ENCODE data around the gene GABPB2.
A peak's percentile ranks its signal among the peaks of the same experiment; 100 is the strongest.

Gene GABPB2

DNA sequence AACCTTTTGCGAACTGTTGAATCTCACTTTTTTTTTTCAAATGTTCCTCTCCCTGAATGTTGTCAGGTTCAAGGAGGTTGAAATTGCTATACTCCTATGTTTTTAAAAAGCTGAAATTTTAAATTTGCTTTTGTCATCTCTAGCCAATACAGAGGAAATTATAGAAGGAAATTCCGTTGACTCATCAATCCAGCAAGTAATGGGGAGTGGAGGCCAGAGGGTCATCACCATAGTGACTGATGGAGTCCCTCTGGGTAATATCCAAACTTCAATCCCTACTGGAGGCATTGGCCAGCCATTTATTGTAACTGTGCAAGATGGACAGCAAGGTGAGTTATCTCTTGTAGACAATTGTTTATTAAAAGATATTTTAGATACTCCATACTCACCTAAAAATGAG lies 36.3 kb downstream of the GABPB2 start:
- H3K27ac ChIP-seq (ENCODE audit: low read length) = no peak overlapping the region
- peaks cover 4 to 20% of the 10 kb centered on the region in 2 donors for H3K36me3 ChIP-seq (ENCODE audit: control insufficient read depth in 1 of 2, insufficient read depth in 2 of 2, low read length in 2 of 2)
- no peaks in the 10 kb centered on the region for H3K4me1 ChIP-seq (ENCODE audit: control insufficient read depth in 1 of 2, insufficient read depth in 2 of 2, low read length in 2 of 2)
- no peak overlapping the region for H3K4me3 ChIP-seq (ENCODE audit: low read depth in 1 of 2, low read length in 2 of 2)
- H3K9me3 ChIP-seq (ENCODE audit: control insufficient read depth in 1 of 2, low read length in 2 of 2) = no peaks in the 10 kb centered on the region
- H3K27me3 ChIP-seq (ENCODE audit: low read depth, low read length) = no peaks in the 10 kb centered on the region

DNA sequence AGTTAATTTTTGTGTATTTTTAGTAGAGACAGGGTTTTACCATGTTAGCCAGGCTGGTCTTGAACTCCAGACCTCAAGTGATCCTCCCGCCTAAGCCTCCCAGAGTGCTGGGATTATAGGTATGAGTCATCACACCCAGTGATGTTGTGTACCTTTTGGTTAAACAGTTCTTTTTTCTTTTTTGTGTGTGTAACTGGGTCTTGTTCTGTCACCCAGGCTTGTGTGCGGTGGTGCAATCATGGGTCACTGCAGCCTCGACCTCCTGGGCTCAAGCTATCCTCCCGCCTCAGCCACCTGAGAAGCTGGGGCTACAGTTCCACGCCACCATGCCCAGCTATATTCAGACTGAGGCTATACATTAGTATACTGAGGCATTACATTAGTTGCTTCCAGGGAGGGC lies 37.8 kb downstream of the GABPB2 start:
- Histone ChIP-seq H3K4me1 (ENCODE audit: control insufficient read depth in 1 of 2, insufficient read depth in 2 of 2, low read length in 2 of 2) (no peaks in the 10 kb centered on the region), H3K27me3 (ENCODE audit: low read depth, low read length) (no peaks in the 10 kb centered on the region), H3K9me3 (ENCODE audit: control insufficient read depth in 1 of 2, low read length in 2 of 2) (no peaks in the 10 kb centered on the region), H3K27ac (ENCODE audit: low read length) (no peak overlapping the region), H3K36me3 (ENCODE audit: control insufficient read depth in 1 of 2, insufficient read depth in 2 of 2, low read length in 2 of 2) (peaks cover 4 to 20% of the 10 kb centered on the region in 2 donors), H3K4me3 (ENCODE audit: low read depth in 1 of 2, low read length in 2 of 2) (no peak overlapping the region)

DNA sequence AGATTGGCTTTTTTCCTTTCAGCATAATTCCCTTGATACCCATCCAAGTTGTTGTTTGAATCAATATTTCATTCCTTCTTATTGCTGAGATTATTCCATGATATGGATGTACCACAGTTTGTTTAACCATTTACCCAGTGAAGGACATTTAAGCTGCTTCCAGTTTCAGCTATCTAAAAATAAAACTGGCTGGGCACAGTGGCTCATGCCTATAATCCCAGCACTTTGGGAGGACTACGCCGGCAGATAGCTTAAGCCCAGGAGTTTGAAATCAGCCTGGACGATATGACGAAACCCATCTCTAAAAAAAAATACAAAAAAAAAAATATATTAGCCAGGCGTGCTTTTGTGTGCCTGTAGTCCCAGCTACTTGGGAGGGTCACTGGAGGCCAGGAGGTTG lies 43.3 kb downstream of the GABPB2 start:
- peaks cover 8 to 11% of the 10 kb centered on the region in 2 donors for H3K36me3 ChIP-seq (ENCODE audit: control insufficient read depth in 1 of 2, insufficient read depth in 2 of 2, low read length in 2 of 2)
- H3K4me3 ChIP-seq (ENCODE audit: low read depth in 1 of 2, low read length in 2 of 2) = no peak overlapping the region
- no peaks in the 10 kb centered on the region for H3K27me3 ChIP-seq (ENCODE audit: low read depth, low read length)
- no peak overlapping the region for H3K27ac ChIP-seq (ENCODE audit: low read length)
- H3K9me3 ChIP-seq (ENCODE audit: control insufficient read depth in 1 of 2, low read length in 2 of 2) = no peaks in the 10 kb centered on the region
- H3K4me1 ChIP-seq (ENCODE audit: control insufficient read depth in 1 of 2, insufficient read depth in 2 of 2, low read length in 2 of 2) = no peaks in the 10 kb centered on the region

DNA sequence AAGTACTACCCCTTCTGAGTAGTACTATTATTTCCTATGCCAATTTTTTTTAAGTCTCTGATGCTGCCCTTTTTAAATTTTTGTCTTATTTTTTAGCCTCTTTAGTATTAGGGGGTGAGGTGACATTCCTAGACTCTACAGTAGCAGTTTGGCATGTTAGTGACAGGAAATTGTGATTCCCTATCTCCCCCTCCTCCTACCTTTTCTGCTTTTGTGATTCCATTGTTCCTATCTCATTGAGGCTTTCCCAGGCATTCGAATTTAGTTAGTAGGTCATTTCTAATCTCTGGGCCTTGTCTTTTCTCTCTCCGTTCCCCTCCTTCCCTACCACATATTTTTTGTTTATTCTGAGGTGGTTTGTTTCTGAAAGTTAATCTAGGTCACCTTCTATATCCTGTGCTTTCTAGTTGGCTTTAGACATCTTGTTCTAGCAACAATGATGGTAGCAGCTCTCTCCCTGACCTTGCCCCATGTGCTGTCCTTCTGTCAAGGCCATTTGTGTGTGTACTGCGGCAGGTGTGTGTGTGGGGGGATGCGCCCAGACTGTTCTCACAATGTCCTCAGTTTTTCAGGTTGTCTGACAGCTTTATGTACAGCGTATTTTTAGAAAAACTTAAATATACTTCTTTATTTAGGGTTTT lies 54.3 kb downstream of the GABPB2 start:
- H3K4me1 ChIP-seq (ENCODE audit: control insufficient read depth in 1 of 2, insufficient read depth in 2 of 2, low read length in 2 of 2) = no peaks in the 10 kb centered on the region
- no peak overlapping the region for H3K4me3 ChIP-seq (ENCODE audit: low read depth in 1 of 2, low read length in 2 of 2)
- no peaks in the 10 kb centered on the region for H3K9me3 ChIP-seq (ENCODE audit: control insufficient read depth in 1 of 2, low read length in 2 of 2)
- no peaks in the 10 kb centered on the region for H3K36me3 ChIP-seq (ENCODE audit: control insufficient read depth in 1 of 2, insufficient read depth in 2 of 2, low read length in 2 of 2)
- H3K27me3 ChIP-seq (ENCODE audit: low read depth, low read length) = no peaks in the 10 kb centered on the region
- H3K27ac ChIP-seq (ENCODE audit: low read length) = no peak overlapping the region

DNA sequence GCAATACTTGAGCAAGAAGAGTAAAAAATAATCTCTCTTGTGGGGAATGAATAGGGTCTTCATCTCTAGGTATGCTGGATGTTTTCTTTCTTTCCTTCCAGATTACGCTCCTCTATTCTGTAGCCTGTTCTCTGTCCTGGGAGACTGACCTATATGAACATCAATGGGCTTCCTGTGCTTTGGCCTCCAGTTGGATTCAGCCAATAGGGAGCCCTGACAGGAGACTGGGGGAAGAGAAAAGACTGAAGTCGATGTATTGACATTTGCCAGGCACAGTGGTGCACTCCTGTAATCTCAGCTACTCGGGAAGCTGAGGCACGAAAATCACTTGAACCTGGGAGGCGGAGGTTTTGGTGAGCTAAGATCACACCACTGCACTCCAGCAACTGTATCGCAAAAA lies 58.2 kb downstream of the GABPB2 start:
- H3K4me3 ChIP-seq (ENCODE audit: low read depth in 1 of 2, low read length in 2 of 2) = no peak overlapping the region
- no peaks in the 10 kb centered on the region for H3K36me3 ChIP-seq (ENCODE audit: control insufficient read depth in 1 of 2, insufficient read depth in 2 of 2, low read length in 2 of 2)
- H3K27ac ChIP-seq (ENCODE audit: low read length) = no peak overlapping the region
- H3K27me3 ChIP-seq (ENCODE audit: low read depth, low read length) = no peaks in the 10 kb centered on the region
- peaks cover 0 to 18% of the 10 kb centered on the region in 2 donors for H3K4me1 ChIP-seq (ENCODE audit: control insufficient read depth in 1 of 2, insufficient read depth in 2 of 2, low read length in 2 of 2)
- no peaks in the 10 kb centered on the region for H3K9me3 ChIP-seq (ENCODE audit: control insufficient read depth in 1 of 2, low read length in 2 of 2)

DNA sequence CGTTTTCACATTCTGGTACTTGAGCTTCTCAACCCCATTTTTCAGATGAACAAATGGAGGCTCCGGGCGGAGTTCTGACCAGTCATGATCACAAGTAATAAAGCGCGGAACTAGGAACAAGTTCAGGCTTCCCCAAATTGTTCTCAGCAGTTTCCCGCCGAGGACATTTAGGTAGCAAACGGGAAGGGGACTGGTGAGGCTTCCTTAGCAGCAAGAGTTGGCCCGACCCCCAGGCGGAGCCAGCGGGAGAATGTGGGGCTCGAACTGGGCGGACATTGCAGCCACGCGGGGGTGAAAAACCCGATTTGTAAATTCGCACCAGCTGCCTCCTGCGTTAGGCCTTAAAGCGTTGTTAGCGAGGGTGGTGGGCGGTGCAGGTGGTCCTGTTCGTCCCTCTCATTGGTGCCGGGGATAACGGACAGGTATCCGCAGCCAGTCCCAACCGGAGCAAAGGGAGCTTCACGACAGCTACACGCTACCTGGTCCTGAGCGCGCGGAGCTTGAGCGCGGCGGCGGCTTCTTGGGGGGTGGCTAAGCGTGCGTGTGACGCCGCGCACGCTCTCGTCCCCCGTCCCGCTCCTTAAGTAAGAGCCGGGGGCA lies 60.5 kb downstream of the GABPB2 start:
- Histone ChIP-seq H3K9me3 (ENCODE audit: control insufficient read depth in 1 of 2, low read length in 2 of 2) (no peaks in the 10 kb centered on the region), H3K27ac (ENCODE audit: low read length) (peak overlapping the region; percentile 14), H3K27me3 (ENCODE audit: low read depth, low read length) (no peaks in the 10 kb centered on the region), H3K4me1 (ENCODE audit: control insufficient read depth in 1 of 2, insufficient read depth in 2 of 2, low read length in 2 of 2) (peaks cover 0 to 18% of the 10 kb centered on the region in 2 donors), H3K4me3 (ENCODE audit: low read depth in 1 of 2, low read length in 2 of 2) (peak overlapping the region; percentile 64 to 66), H3K36me3 (ENCODE audit: control insufficient read depth in 1 of 2, insufficient read depth in 2 of 2, low read length in 2 of 2) (peaks cover 0 to 16% of the 10 kb centered on the region in 2 donors)

DNA sequence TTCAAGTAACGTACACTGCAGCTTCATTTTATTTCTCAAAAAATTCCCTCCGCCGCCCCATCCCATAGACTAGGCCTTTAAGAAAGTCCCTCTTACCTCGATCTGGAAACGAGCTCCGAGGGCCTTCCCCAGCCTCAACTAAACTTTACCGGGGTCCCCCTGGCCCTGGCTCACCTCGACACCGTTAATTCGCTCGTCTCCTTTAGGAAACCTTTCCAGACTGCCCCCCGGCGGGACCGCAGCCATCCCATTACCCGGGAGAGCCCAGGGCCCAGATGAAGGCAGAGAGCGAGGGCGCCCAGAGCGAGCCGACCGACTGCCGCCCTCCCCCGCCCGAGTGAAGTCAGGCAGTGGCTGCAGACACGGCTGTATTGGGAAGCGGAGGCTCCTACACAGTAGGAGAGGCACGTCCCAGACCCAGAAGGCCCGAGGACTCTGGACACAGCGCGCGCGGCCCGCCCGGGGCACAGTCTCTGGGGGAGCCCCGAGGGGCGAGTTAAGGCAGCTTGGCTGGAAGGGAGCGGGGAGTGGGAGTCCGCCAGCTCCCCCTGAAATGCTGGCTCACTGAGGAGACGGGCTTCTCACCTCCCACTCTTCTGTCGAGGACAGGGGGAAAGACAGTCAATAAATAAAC lies 61.3 kb downstream of the GABPB2 start:
- Histone ChIP-seq H3K4me1 (ENCODE audit: control insufficient read depth in 1 of 2, insufficient read depth in 2 of 2, low read length in 2 of 2) (peaks cover 0 to 18% of the 10 kb centered on the region in 2 donors), H3K36me3 (ENCODE audit: control insufficient read depth in 1 of 2, insufficient read depth in 2 of 2, low read length in 2 of 2) (peaks cover 3 to 23% of the 10 kb centered on the region in 2 donors), H3K9me3 (ENCODE audit: control insufficient read depth in 1 of 2, low read length in 2 of 2) (no peaks in the 10 kb centered on the region), H3K4me3 (ENCODE audit: low read depth in 1 of 2, low read length in 2 of 2) (peak overlapping the region; percentile 64 to 66), H3K27ac (ENCODE audit: low read length) (no peak overlapping the region), H3K27me3 (ENCODE audit: low read depth, low read length) (no peaks in the 10 kb centered on the region)

DNA sequence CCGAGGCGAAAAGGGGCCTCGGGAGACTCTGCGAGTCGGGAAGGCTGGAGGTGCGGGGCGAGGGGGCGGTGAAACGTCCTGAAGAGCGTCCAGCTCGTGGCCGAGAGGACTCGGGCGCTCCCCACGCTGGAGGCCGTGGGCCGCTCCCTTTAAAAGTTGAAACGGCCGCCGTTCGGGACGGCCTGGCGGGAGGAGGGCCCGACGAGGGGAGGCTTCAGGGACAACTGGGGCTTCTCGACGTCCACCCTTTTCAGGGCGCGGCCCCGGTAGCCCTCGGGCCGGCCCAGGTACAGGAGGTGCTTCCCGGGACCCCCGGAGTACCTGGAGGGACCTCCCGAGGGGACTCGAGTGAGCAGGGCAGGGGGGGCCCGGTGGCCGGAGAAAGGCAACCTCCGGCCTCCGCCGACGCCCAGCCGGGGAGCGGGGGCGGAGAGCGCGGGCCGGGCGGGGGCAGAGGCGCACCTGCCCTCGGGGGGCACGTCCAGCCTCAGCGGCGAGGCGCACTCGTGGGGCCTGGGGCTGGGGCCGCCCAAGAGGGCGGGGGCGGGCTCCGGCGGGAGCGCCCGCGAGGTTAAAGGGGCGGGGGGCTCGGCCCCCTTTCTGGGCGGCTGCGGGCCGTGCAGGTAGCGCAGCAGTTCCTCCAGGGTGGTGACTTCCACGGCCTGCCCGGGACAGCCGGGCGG lies 61.9 kb downstream of the GABPB2 start:
- Histone ChIP-seq H3K9me3 (ENCODE audit: control insufficient read depth in 1 of 2, low read length in 2 of 2) (no peaks in the 10 kb centered on the region), H3K36me3 (ENCODE audit: control insufficient read depth in 1 of 2, insufficient read depth in 2 of 2, low read length in 2 of 2) (peaks cover 3 to 25% of the 10 kb centered on the region in 2 donors), H3K4me3 (ENCODE audit: low read depth in 1 of 2, low read length in 2 of 2) (peak overlapping the region in 1 of 2 donors; percentile 66), H3K27ac (ENCODE audit: low read length) (no peak overlapping the region), H3K27me3 (ENCODE audit: low read depth, low read length) (no peaks in the 10 kb centered on the region), H3K4me1 (ENCODE audit: control insufficient read depth in 1 of 2, insufficient read depth in 2 of 2, low read length in 2 of 2) (peaks cover 0 to 18% of the 10 kb centered on the region in 2 donors)

DNA sequence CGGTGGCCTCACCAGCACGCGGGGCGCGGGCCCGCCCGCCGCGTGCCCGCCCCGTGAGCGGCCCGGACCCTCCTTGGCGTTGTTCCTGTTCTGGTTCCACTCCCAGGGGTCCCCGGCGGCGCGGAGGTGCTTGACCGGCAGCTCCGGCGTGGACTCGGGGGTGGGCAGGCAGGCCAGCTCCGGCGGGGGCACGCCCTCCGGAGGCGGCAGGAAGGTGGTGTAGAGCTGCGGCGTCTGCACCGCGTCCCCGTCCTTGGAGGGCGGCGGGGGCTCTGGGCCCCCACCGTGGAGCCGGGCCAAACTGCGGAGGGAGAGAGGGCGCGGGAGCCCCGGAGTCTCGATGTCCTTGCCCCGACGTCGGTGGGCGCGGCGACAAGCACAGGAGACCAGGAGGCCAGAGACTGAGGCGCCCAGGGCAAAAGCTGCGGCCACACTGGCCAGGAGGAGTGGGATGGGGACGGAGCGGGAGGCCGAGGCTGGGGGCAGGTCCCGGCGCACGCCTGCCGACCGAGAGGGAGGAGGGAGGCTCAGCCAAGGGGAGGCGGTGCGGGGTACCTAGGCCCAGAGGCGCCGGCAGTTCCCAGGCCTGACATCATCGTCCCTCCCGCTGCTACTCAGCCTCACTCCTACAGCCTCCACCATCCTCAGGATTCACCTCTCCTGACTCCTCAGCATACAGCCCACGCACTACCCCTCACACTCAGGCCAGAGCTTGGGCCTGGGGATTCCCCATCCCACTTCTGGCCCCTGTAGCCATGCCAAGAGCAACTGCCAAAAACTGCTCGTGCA lies 62.7 kb downstream of the GABPB2 start:
- H3K27ac ChIP-seq (ENCODE audit: low read length) = no peak overlapping the region
- peaks cover 3 to 28% of the 10 kb centered on the region in 2 donors for H3K36me3 ChIP-seq (ENCODE audit: control insufficient read depth in 1 of 2, insufficient read depth in 2 of 2, low read length in 2 of 2)
- H3K4me3 ChIP-seq (ENCODE audit: low read depth in 1 of 2, low read length in 2 of 2) = no peak overlapping the region
- peaks cover 0 to 18% of the 10 kb centered on the region in 2 donors for H3K4me1 ChIP-seq (ENCODE audit: control insufficient read depth in 1 of 2, insufficient read depth in 2 of 2, low read length in 2 of 2)
- no peaks in the 10 kb centered on the region for H3K27me3 ChIP-seq (ENCODE audit: low read depth, low read length)
- no peaks in the 10 kb centered on the region for H3K9me3 ChIP-seq (ENCODE audit: control insufficient read depth in 1 of 2, low read length in 2 of 2)

DNA sequence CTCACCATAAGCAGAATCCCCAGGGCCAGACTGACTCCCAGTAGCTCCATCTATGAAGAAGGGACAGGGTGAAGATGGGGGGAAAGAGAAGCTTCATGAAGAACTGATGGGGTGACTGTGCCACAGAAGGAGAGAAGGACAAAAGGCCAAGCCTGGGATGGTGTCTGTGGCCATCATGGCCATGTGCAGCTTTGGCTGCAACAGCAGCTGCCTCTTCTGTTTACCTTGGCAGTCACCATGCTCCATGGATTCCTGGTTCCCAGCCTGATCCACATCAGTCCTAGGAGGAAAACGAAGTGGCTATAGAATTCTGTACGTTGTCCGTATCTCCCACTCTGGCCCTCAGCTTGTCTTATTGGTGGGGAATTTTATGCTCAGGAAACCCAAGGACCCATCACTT lies 63.8 kb downstream of the GABPB2 start:
- H3K27ac ChIP-seq (ENCODE audit: low read length) = no peak overlapping the region
- no peak overlapping the region for H3K4me3 ChIP-seq (ENCODE audit: low read depth in 1 of 2, low read length in 2 of 2)
- H3K9me3 ChIP-seq (ENCODE audit: control insufficient read depth in 1 of 2, low read length in 2 of 2) = no peaks in the 10 kb centered on the region
- H3K27me3 ChIP-seq (ENCODE audit: low read depth, low read length) = no peaks in the 10 kb centered on the region
- H3K4me1 ChIP-seq (ENCODE audit: control insufficient read depth in 1 of 2, insufficient read depth in 2 of 2, low read length in 2 of 2) = peaks cover 0 to 18% of the 10 kb centered on the region in 2 donors
- peaks cover 3 to 33% of the 10 kb centered on the region in 2 donors for H3K36me3 ChIP-seq (ENCODE audit: control insufficient read depth in 1 of 2, insufficient read depth in 2 of 2, low read length in 2 of 2)

DNA sequence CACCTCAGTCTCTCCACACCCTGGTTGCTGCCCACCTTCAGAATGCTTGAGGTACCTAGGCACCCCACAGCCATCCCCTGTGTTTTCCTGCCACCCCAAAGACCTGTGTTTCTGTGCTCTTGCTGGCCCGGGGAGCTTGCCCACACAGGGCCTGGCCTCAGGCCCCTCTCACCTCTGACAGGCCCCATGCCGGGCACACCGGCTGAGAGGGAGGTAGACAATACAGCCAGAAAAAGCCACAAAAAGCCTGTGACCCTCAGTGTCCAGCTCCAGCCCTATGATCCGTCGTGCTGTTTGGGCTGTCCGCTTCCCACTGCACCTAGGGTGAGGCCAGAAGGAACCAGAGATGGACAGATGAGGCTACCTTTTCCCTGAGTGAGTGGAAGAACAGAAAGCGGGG lies 64.4 kb downstream of the GABPB2 start:
- H3K36me3 ChIP-seq (ENCODE audit: control insufficient read depth in 1 of 2, insufficient read depth in 2 of 2, low read length in 2 of 2) = peaks cover 3 to 35% of the 10 kb centered on the region in 2 donors

More for the DNA sequence above, 64.4 kb downstream of the GABPB2 start:
- Histone ChIP-seq H3K27ac (ENCODE audit: low read length) (no peak overlapping the region), H3K9me3 (ENCODE audit: control insufficient read depth in 1 of 2, low read length in 2 of 2) (no peaks in the 10 kb centered on the region), H3K27me3 (ENCODE audit: low read depth, low read length) (no peaks in the 10 kb centered on the region), H3K4me1 (ENCODE audit: control insufficient read depth in 1 of 2, insufficient read depth in 2 of 2, low read length in 2 of 2) (peaks cover 0 to 18% of the 10 kb centered on the region in 2 donors), H3K4me3 (ENCODE audit: low read depth in 1 of 2, low read length in 2 of 2) (no peak overlapping the region)

Measured in muscle layer of duodenum (tissue), 2 donors.